ENCODE results near the gene ASAP2. TPM values are rescaled to one million over a fixed set of nuclear protein-coding genes. Genes with fewer than 3 reads are reported as not detected.

The ASAP2 gene
- total and polyA plus RNA-seq, 9 of the 15 experiments (the other 6 are each of a cell fraction or from before 2014, with no cell fraction given): 0.06 to 4.3 (median 3.1) TPM

GRCh38 chr2:9205963-9206948, at the start of gene ASAP2 (continued):
- TF ChIP-seq RBBP5 (IDR thresholded peaks at IDR 0.05; ENCODE audit: borderline replicate concordance, insufficient read depth, low read length, poor library complexity, severe bottlenecking) (peak; percentile 72), ARID3A (IDR thresholded peaks at IDR 0.05; ENCODE audit: borderline replicate concordance, low read depth, low read length) (no peak), MAZ (CRISPR knock-in tag; conservative IDR thresholded peaks at IDR 0.05 in 1 of 2, IDR thresholded peaks at IDR 0.05 in 1 of 2) (peak; percentile 77 to 92), NCOA6 (IDR thresholded peaks at IDR 0.05) (0 out of 2 replicates have a peak, but pooled peaks have one; percentile 25), ZNF583 (CRISPR knock-in tag; IDR thresholded peaks at IDR 0.05) (no peak), WHSC1 (IDR thresholded peaks at IDR 0.05; ENCODE audit: low read length) (no peak), FOXP1 (CRISPR knock-in tag; IDR thresholded peaks at IDR 0.05) (peak; percentile 36; the same call in 1 of the 2 replicates), KAT7 (CRISPR knock-in tag; IDR thresholded peaks at IDR 0.05; ENCODE audit: borderline replicate concordance) (0 out of 2 replicates have a peak, but pooled peaks have one; percentile 54), JUND (IDR thresholded peaks at IDR 0.05; ENCODE audit: borderline replicate concordance, low read depth, low read length) (peak; percentile 43), JUND (tag; IDR thresholded peaks at IDR 0.05; ENCODE audit: borderline replicate concordance, low read depth, low read length) (no peak), CEBPG (CRISPR knock-in tag; IDR thresholded peaks at IDR 0.05) (peak; percentile 32; the same call in 1 of the 2 replicates), CEBPG (tag; conservative IDR thresholded peaks at IDR 0.05 in 1 of 2, IDR thresholded peaks at IDR 0.05 in 1 of 2) (no peak), KHSRP (IDR thresholded peaks at IDR 0.05) (no peak)
- TF ChIP-seq, protein P1, sequence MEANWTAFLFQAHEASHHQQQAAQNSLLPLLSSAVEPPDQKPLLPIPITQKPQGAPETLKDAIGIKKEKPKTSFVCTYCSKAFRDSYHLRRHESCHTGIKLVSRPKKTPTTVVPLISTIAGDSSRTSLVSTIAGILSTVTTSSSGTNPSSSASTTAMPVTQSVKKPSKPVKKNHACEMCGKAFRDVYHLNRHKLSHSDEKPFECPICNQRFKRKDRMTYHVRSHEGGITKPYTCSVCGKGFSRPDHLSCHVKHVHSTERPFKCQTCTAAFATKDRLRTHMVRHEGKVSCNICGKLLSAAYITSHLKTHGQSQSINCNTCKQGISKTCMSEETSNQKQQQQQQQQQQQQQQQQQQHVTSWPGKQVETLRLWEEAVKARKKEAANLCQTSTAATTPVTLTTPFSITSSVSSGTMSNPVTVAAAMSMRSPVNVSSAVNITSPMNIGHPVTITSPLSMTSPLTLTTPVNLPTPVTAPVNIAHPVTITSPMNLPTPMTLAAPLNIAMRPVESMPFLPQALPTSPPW (CRISPR knock-in tag; IDR thresholded peaks at IDR 0.05): peak; percentile 55
- TF ChIP-seq, protein P2, sequence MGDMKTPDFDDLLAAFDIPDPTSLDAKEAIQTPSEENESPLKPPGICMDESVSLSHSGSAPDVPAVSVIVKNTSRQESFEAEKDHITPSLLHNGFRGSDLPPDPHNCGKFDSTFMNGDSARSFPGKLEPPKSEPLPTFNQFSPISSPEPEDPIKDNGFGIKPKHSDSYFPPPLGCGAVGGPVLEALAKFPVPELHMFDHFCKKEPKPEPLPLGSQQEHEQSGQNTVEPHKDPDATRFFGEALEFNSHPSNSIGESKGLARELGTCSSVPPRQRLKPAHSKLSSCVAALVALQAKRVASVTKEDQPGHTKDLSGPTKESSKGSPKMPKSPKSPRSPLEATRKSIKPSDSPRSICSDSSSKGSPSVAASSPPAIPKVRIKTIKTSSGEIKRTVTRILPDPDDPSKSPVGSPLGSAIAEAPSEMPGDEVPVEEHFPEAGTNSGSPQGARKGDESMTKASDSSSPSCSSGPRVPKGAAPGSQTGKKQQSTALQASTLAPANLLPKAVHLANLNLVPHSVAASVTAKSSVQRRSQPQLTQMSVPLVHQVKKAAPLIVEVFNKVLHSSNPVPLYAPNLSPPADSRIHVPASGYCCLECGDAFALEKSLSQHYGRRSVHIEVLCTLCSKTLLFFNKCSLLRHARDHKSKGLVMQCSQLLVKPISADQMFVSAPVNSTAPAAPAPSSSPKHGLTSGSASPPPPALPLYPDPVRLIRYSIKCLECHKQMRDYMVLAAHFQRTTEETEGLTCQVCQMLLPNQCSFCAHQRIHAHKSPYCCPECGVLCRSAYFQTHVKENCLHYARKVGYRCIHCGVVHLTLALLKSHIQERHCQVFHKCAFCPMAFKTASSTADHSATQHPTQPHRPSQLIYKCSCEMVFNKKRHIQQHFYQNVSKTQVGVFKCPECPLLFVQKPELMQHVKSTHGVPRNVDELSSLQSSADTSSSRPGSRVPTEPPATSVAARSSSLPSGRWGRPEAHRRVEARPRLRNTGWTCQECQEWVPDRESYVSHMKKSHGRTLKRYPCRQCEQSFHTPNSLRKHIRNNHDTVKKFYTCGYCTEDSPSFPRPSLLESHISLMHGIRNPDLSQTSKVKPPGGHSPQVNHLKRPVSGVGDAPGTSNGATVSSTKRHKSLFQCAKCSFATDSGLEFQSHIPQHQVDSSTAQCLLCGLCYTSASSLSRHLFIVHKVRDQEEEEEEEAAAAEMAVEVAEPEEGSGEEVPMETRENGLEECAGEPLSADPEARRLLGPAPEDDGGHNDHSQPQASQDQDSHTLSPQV (IDR thresholded peaks at IDR 0.05): peak; percentile 50; the same call in 1 of the 2 replicates
- TF ChIP-seq, protein P3, sequence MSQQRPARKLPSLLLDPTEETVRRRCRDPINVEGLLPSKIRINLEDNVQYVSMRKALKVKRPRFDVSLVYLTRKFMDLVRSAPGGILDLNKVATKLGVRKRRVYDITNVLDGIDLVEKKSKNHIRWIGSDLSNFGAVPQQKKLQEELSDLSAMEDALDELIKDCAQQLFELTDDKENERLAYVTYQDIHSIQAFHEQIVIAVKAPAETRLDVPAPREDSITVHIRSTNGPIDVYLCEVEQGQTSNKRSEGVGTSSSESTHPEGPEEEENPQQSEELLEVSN (IDR thresholded peaks at IDR 0.05; ENCODE audit: borderline replicate concordance in 1 of 2, extremely low read depth in 1 of 2, insufficient read depth in 1 of 2, insufficient read length in 1 of 2, low read depth in 1 of 2, low read length in 1 of 2, poor library complexity in 1 of 2, severe bottlenecking in 1 of 2): peak; percentile 55 to 85
